Stomach (tissue), 9 donors: ENCODE results near the gene KRT33A. TPM values are rescaled to one million over a fixed set of nuclear protein-coding genes. Genes with fewer than 3 reads are reported as not detected.

Experiments used
- DNase-seq, 2 donors: peaks; one replicate each; pipeline versions ENCODE4 v3.0.0 to v3.0.0-alpha.2; 2013 to 2019
- H3K27ac ChIP-seq, 5 donors: fragments of 200-600 bp in 4 of 5; sonication (generic) in 4 of 5; one replicate each; pipeline ENCODE4 v1.5.1; 2013 to 2019; ENCODE audit warnings: mild to moderate bottlenecking in 1 of 5, moderate library complexity in 1 of 5
- H3K27me3 ChIP-seq, 3 donors: fragments of 200-600 bp; sonication (generic); one replicate each; pipeline ENCODE4 v1.5.1; 2017 to 2019; ENCODE audit warnings: mixed run types in 1 of 3
- H3K36me3 ChIP-seq, 4 donors: fragments of 200-600 bp; sonication (generic); 1 replicate in 3 of 4; 2 replicates in 1 of 4; pipeline ENCODE4 v1.5.1; 2016 to 2019
- H3K4me1 ChIP-seq, 4 donors: fragments of 200-600 bp; sonication (generic); one replicate each; pipeline ENCODE4 v1.5.1; 2016 to 2019
- H3K4me3 ChIP-seq, 4 donors: fragments of 200-600 bp; sonication (generic) in 3 of 4; one replicate each; pipeline ENCODE4 v1.5.1; 2016 to 2019; ENCODE audit warnings: mild to moderate bottlenecking in 1 of 4
- H3K9me3 ChIP-seq, 4 donors: fragments of 200-600 bp; sonication (generic); one replicate each; pipeline ENCODE4 v1.5.1; 2016 to 2019
- EP300 ChIP-seq: sonication (generic); formaldehyde crosslinking; IDR thresholded peaks from one replicate; pipeline ENCODE4 v1.6.1; 2017; ENCODE audit warnings: antibody characterized with exemption
- POLR2A ChIP-seq, 4 donors: fragments of 450-650 bp; IDR thresholded peaks; one replicate each; pipeline ENCODE4 v1.6.1; 2016; ENCODE audit warnings: antibody characterized with exemption in 4 of 4, control low read depth in 2 of 4, mild to moderate bottlenecking in 1 of 4, moderate library complexity in 1 of 4
- POLR2AphosphoS5 ChIP-seq, 3 donors: sonication (generic); formaldehyde crosslinking; IDR thresholded peaks; one replicate each; pipeline ENCODE4 v1.6.1; 2016; ENCODE audit warnings: antibody characterized with exemption in 3 of 3
- WGBS, 5 donors: extraction: QIAGEN DNeasy Blood & Tissue Kit in 3 of 5; methylation state at CpG; one replicate each; pipeline versions ENCODE4 v1.1.5 to v1.1.7; 2013 to 2018; 5-methylcytosine and 5-hydroxymethylcytosine counted together
- intact Hi-C: fragments of 100-400 bp; cut with DNase I; formaldehyde crosslinking; loops from one replicate; pipeline ENCODE4 v1.15.1; 2023; ENCODE audit warnings: low total_unique reads
- polyA plus RNA-seq, 3 donors: library from polyadenylated mRNA; stranded (reverse); fragments of 200-250 nt; gene quantifications; one replicate each; pipeline ENCODE4 v1.2.3, GENCODE V29; 2013
- total RNA-seq, 5 donors: library from RNA; depleted of rRNA; stranded (reverse); fragments of >200 nt; gene quantifications; one replicate each; pipeline versions ENCODE4 v1.1.0 to v1.2.3, GENCODE V29; 2014 to 2016
- TF ChIP-seq, protein P1 (sequence below), 7 experiments: fragments of 450-650 bp in 4 of 7; fragments of 200-600 bp in 3 of 7; sonication (generic) in 3 of 7; IDR thresholded peaks; one replicate each; pipeline ENCODE4 v1.5.1; 2016 to 2019; ENCODE audit warnings: antibody characterized with exemption in 7 of 7, control low read depth in 2 of 7, mild to moderate bottlenecking in 1 of 7
- donor health status: healthy with polysubstance abuse.
- donor health status: Bipolar disorder and iron deficiency.
- donor health status: healthy.

Gene KRT33A
- total and polyA plus RNA-seq, 8 donors, result 0.45 TPM; not detected in 7

GRCh38 chr17:41332239-41332638 lies 18.4 kb downstream of the KRT33A start:
- no peak overlapping the region for H3K27ac ChIP-seq
- TF ChIP-seq POLR2A (IDR thresholded peaks at IDR 0.05), result no peak
- TF ChIP-seq, protein P1, sequence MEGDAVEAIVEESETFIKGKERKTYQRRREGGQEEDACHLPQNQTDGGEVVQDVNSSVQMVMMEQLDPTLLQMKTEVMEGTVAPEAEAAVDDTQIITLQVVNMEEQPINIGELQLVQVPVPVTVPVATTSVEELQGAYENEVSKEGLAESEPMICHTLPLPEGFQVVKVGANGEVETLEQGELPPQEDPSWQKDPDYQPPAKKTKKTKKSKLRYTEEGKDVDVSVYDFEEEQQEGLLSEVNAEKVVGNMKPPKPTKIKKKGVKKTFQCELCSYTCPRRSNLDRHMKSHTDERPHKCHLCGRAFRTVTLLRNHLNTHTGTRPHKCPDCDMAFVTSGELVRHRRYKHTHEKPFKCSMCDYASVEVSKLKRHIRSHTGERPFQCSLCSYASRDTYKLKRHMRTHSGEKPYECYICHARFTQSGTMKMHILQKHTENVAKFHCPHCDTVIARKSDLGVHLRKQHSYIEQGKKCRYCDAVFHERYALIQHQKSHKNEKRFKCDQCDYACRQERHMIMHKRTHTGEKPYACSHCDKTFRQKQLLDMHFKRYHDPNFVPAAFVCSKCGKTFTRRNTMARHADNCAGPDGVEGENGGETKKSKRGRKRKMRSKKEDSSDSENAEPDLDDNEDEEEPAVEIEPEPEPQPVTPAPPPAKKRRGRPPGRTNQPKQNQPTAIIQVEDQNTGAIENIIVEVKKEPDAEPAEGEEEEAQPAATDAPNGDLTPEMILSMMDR (IDR thresholded peaks at IDR 0.05), result no peak
- TF ChIP-seq EP300, result no peak
- no peak for TF ChIP-seq POLR2AphosphoS5 (IDR thresholded peaks at IDR 0.05)
- no peak overlapping the region for H3K4me3 ChIP-seq
- DNase-seq, result no peak
- no peaks in the 10 kb centered on the region for H3K36me3 ChIP-seq
- intact Hi-C loops, result no loop called here
- H3K27me3 ChIP-seq, result peaks cover 0 to 8% (median 0%) of the 10 kb centered on the region in 3 donors
- WGBS, 5 donors, result 69 to 95% (median 82%) methylated on average over 2 of the region's 2 CpGs
- H3K4me1 ChIP-seq, result no peaks in the 10 kb centered on the region
- no peaks in the 10 kb centered on the region for H3K9me3 ChIP-seq

- no peak for DNase-seq
- Histone ChIP-seq H3K4me1 (no peaks in the 10 kb centered on the region), H3K27ac (no peak overlapping the region), H3K27me3 (peaks cover 0 to 8% (median 0%) of the 10 kb centered on the region in 3 donors), H3K36me3 (no peaks in the 10 kb centered on the region), H3K4me3 (no peak overlapping the region), H3K9me3 (no peaks in the 10 kb centered on the region)
- TF ChIP-seq POLR2AphosphoS5 (IDR thresholded peaks at IDR 0.05) (no peak), POLR2A (IDR thresholded peaks at IDR 0.05) (no peak), EP300 (no peak)
- TF ChIP-seq, protein P1 (IDR thresholded peaks at IDR 0.05), result no peak
- WGBS, 5 donors, result 77 to 84% (median 80%) methylated on average over 7 of the region's 7 CpGs
- intact Hi-C loops, result no loop called here
Measured at GRCh38 chr17:41331606-41332005, 19.0 kb downstream of the KRT33A start.

DNA sequence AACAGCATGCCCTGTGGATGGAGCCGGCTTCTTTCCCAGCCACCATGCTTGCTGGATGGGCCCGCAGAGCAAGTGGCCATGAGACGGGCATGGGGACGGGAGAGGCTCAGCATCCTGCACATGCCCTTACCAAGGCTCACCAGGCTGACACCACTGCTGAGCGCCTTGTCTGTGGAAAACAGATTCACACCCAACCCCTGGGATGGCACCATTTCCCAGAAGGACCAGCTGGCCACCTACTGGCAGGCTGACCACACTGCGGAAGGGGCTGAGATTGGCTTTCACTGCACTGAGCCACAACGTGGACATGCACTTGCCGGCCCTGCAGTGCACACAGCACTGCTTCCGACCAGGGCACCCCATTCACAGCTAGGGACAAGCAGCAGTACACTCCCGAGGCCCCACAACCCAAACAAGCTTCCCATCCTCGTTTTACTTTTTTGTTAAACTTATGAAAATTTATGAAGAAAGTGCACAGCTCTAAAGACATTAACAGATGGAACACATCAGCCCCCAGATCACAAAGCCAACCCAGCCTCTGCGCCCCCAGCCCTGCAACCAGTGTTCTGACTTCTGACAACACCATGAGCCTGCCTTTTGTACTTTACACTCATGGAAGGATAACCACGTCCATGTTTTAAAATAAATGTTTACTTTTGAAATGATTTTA lies 21.2 kb downstream of the KRT33A start:
- no peaks in the 10 kb centered on the region for H3K4me1 ChIP-seq
- H3K27me3 ChIP-seq, result peaks cover 0 to 8% (median 0%) of the 10 kb centered on the region in 3 donors
- WGBS, 5 donors, result 47 to 55% (median 48%) methylated on average over 9 to 13 of the region's 13 CpGs
- no peak overlapping the region for H3K27ac ChIP-seq
- TF ChIP-seq POLR2AphosphoS5 (IDR thresholded peaks at IDR 0.05), result no peak
- TF ChIP-seq, protein P1 (IDR thresholded peaks at IDR 0.05), result peak in 4 of 7 experiments; percentile 37 to 49 (median 42)
- peak; percentile 41 to 61 for DNase-seq
- no peaks in the 10 kb centered on the region for H3K9me3 ChIP-seq
- no peak overlapping the region for H3K4me3 ChIP-seq
- H3K36me3 ChIP-seq, result no peaks in the 10 kb centered on the region
- intact Hi-C loops, result loop anchor here (10.0 kb wide), 1 partner anchor 425 kb away; no protein-coding TSS in a partner anchor

DNA sequence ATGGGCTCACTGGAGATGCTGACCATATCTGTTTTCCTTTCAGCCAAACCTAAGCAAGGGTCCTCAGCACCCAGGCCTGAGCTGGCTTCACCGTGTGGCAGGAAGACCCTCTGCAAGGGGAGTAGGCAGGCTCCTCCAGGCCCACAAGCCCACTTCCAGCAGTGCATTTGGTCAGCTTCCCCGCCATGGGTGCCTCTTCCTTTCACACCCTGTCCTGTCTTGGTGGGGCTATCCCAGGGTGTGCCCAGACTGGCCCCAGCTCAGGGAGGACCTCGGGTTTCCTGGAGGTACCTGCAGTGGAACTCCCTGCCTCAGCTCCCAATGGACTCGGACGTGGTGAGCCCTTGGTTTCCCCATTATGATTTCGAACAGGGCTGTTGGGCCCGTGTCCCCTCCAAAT lies 22.4 kb downstream of the KRT33A start:
- WGBS, 5 donors, result 81 to 92% (median 91%) methylated on average over 2 to 7 of the region's 7 CpGs
- no peaks in the 10 kb centered on the region for H3K36me3 ChIP-seq
- H3K27me3 ChIP-seq, result peaks cover 0 to 8% (median 0%) of the 10 kb centered on the region in 3 donors
- intact Hi-C loops, result loop anchor here (10.0 kb wide), 1 partner anchor 423 kb away; no protein-coding TSS in a partner anchor
- H3K4me3 ChIP-seq, result no peak overlapping the region
- no peaks in the 10 kb centered on the region for H3K4me1 ChIP-seq
- no peak for DNase-seq
- no peaks in the 10 kb centered on the region for H3K9me3 ChIP-seq
- no peak overlapping the region for H3K27ac ChIP-seq
- TF ChIP-seq, protein P1 (IDR thresholded peaks at IDR 0.05), result no peak
- TF ChIP-seq POLR2A (IDR thresholded peaks at IDR 0.05), result no peak
- TF ChIP-seq POLR2AphosphoS5 (IDR thresholded peaks at IDR 0.05), result no peak
- TF ChIP-seq EP300, result no peak
